Spleen (tissue), 3 donors: Measurements from ENCODE around the gene MEGF6.

ENCODE experiments used
- POLR2A ChIP-seq, 3 donors: fragments of 450-650 bp; IDR thresholded peaks; one replicate each; pipeline ENCODE4 v1.5.1; 2017; ENCODE audit warnings: antibody characterized with exemption in 3 of 3, mild to moderate bottlenecking in 1 of 3
- POLR2AphosphoS5 ChIP-seq, 3 donors: sonication (generic); formaldehyde crosslinking; IDR thresholded peaks; one replicate each; pipeline ENCODE4 v1.5.1; 2017; ENCODE audit warnings: antibody characterized with exemption in 3 of 3

DNA sequence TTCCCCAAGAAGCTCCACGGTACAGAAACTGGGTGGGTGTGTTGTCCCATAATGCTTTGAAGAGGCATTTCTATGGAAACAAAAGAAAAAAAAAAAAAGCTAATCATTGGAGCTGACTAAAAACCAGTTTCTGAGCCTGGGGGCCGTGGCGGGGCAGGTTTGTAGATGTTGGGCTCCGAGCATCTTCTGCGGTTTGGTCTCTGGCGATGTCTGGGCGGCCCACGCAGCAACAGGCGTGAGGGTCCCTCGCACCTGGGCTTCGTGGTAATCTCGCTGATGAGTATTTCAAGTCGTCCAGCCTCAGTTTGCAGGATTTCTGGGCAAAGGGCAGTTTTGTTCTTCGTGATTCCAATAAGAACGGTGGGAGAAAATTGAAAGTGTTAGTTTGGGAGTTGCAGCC is 47.8 kb upstream of the MEGF6 start:
- no peak for TF ChIP-seq POLR2A (IDR thresholded peaks at IDR 0.05)
- no peak for TF ChIP-seq POLR2AphosphoS5 (IDR thresholded peaks at IDR 0.05)
